Testis (tissue), 2 donors: ENCODE measurements around the gene PPP1CB.

Experiments
- POLR2A ChIP-seq: fragments of 450-650 bp; IDR thresholded peaks from one replicate; pipeline ENCODE4 v1.6.1; 2017; ENCODE audit warnings: antibody characterized with exemption, mild to moderate bottlenecking, moderate library complexity
- TF ChIP-seq, protein P1 (sequence below), 3 experiments: fragments of 450-650 bp in 2 of 3; fragments of 200-600 bp in 1 of 3; sonication (generic) in 1 of 3; IDR thresholded peaks; one replicate each; pipeline ENCODE4 v1.5.1; 2016 to 2019; ENCODE audit warnings: antibody characterized with exemption in 3 of 3, mild to moderate bottlenecking in 2 of 3, moderate library complexity in 1 of 3

DNA sequence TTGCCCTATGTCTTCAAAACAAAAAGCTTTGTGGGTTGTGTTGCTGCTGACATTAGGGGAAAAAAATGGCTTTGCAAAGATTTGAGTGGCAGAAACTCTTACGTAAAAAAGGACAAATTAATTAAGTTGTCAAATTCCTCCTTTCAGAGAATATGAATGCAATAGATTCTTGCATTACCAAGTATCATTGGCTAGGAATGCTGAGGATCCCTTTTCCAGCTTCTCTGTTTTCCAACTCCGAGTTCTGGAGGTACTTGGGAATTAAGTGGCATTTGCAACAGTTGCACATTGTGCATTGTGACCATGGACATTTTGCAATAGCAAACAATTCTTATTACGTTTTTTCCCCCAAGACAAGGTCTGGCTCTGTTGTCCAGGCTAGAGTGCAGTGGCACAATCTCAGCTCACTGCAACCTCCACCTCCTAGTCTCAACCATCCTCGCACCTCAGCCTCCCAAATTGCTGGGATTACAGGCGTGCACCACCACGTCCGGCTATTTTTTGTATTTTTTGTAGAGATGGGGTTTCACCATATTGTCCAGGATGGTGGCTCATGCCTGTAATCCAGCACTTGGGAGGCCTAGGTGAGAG is 29.9 kb upstream of the PPP1CB start:
- TF ChIP-seq, protein P1, sequence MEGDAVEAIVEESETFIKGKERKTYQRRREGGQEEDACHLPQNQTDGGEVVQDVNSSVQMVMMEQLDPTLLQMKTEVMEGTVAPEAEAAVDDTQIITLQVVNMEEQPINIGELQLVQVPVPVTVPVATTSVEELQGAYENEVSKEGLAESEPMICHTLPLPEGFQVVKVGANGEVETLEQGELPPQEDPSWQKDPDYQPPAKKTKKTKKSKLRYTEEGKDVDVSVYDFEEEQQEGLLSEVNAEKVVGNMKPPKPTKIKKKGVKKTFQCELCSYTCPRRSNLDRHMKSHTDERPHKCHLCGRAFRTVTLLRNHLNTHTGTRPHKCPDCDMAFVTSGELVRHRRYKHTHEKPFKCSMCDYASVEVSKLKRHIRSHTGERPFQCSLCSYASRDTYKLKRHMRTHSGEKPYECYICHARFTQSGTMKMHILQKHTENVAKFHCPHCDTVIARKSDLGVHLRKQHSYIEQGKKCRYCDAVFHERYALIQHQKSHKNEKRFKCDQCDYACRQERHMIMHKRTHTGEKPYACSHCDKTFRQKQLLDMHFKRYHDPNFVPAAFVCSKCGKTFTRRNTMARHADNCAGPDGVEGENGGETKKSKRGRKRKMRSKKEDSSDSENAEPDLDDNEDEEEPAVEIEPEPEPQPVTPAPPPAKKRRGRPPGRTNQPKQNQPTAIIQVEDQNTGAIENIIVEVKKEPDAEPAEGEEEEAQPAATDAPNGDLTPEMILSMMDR (IDR thresholded peaks at IDR 0.05) = no peak
- no peak for TF ChIP-seq POLR2A
